H9 (cell line): Measurements from ENCODE around the gene OPN1SW. TPM values are rescaled to one million over a fixed set of nuclear protein-coding genes. Genes with fewer than 3 reads are reported as not detected.

Experiments
- DNase-seq: peaks from one replicate; pipeline ENCODE4 v3.0.0-alpha.2; 2017
- H2AFZ ChIP-seq: one replicate; pipeline ENCODE4 v1.6.1; 2013; ENCODE audit warnings: mild to moderate bottlenecking, low read length, control low read depth, moderate library complexity
- H2AK5ac ChIP-seq: 2 replicates; pipeline ENCODE4 v1.6.1; 2013; ENCODE audit warnings: low read length, control low read depth, mixed read lengths; ENCODE audit not compliant: insufficient read length
- H2BK120ac ChIP-seq: one replicate; pipeline ENCODE4 v1.6.1; 2013; ENCODE audit warnings: low read depth, mild to moderate bottlenecking, low read length, control low read depth, inconsistent platforms; ENCODE audit not compliant: poor library complexity, severe bottlenecking
- H2BK12ac ChIP-seq: 2 replicates; pipeline ENCODE4 v1.6.1; 2013; ENCODE audit warnings: low read length, control low read depth, mixed read lengths, low read depth; ENCODE audit not compliant: insufficient read length
- H2BK15ac ChIP-seq: 2 replicates; pipeline ENCODE4 v1.6.1; 2013; ENCODE audit warnings: low read depth, low read length, control low read depth
- H2BK20ac ChIP-seq: one replicate; pipeline ENCODE4 v1.6.1; 2013; ENCODE audit warnings: low read depth, mild to moderate bottlenecking, low read length, control low read depth, inconsistent platforms; ENCODE audit not compliant: poor library complexity, severe bottlenecking
- H2BK5ac ChIP-seq: 2 replicates; pipeline ENCODE4 v1.6.1; 2013; ENCODE audit warnings: low read length, control low read depth, mixed read lengths; ENCODE audit not compliant: insufficient read length
- H3K14ac ChIP-seq: 2 replicates; pipeline ENCODE4 v1.6.1; 2013; ENCODE audit warnings: low read length, control low read depth; ENCODE audit not compliant: insufficient read depth
- H3K18ac ChIP-seq: 2 replicates; pipeline ENCODE4 v1.6.1; 2013; ENCODE audit warnings: low read depth, mild to moderate bottlenecking, mixed read lengths, low read length, control low read depth; ENCODE audit not compliant: insufficient read length
- H3K23ac ChIP-seq: 2 replicates; pipeline ENCODE4 v1.6.1; 2013; ENCODE audit warnings: low read length, control low read depth, mixed read lengths, low read depth; ENCODE audit not compliant: insufficient read length
- H3K23me2 ChIP-seq: 2 replicates; pipeline ENCODE4 v1.6.1; 2013; ENCODE audit warnings: low read depth, mild to moderate bottlenecking, mixed read lengths, low read length, control low read depth; ENCODE audit not compliant: insufficient read length, poor library complexity, severe bottlenecking
- H3K27ac ChIP-seq: 2 replicates; pipeline ENCODE4 v1.5.1; 2013; ENCODE audit warnings: low read length, control low read depth, mixed read lengths, low read depth; ENCODE audit not compliant: insufficient read length
- H3K27me3 ChIP-seq: 2 replicates; pipeline ENCODE4 v1.6.1; 2013; ENCODE audit warnings: low read length, control low read depth, inconsistent platforms; ENCODE audit not compliant: insufficient read depth
- H3K4ac ChIP-seq: 2 replicates; pipeline ENCODE4 v1.6.1; 2013; ENCODE audit warnings: low read depth, mild to moderate bottlenecking, control low read depth, inconsistent platforms, low read length, moderate library complexity
- H3K4me1 ChIP-seq: 2 replicates; pipeline ENCODE4 v1.6.1; 2013; ENCODE audit warnings: low read length, control low read depth, inconsistent platforms; ENCODE audit not compliant: insufficient read depth
- H3K4me2 ChIP-seq: 2 replicates; pipeline ENCODE4 v1.6.1; 2013; ENCODE audit warnings: low read length, control low read depth, mixed read lengths; ENCODE audit not compliant: insufficient read length, insufficient read depth
- H3K56ac ChIP-seq: 2 replicates; pipeline ENCODE4 v1.6.1; 2013; ENCODE audit warnings: low read depth, mild to moderate bottlenecking, mixed read lengths, low read length, control low read depth; ENCODE audit not compliant: insufficient read length
- H3K79me1 ChIP-seq: 2 replicates; pipeline ENCODE4 v1.6.1; 2013; ENCODE audit warnings: low read depth, mild to moderate bottlenecking, moderate library complexity, low read length, control low read depth, inconsistent platforms; ENCODE audit not compliant: insufficient read depth, poor library complexity, severe bottlenecking
- H3K79me2 ChIP-seq: 2 replicates; pipeline ENCODE4 v1.6.1; 2013; ENCODE audit warnings: low read length, control low read depth, inconsistent platforms; ENCODE audit not compliant: insufficient read depth
- H3K9ac ChIP-seq: 2 replicates; pipeline ENCODE4 v1.6.1; 2013; ENCODE audit warnings: low read length, control low read depth, mixed read lengths; ENCODE audit not compliant: insufficient read length; ENCODE audit errors: extremely low read depth
- H3K9me3 ChIP-seq: one replicate; pipeline ENCODE4 v1.6.1; 2013; ENCODE audit warnings: low read depth, low read length, inconsistent platforms; ENCODE audit not compliant: control insufficient read depth
- H3T11ph ChIP-seq: one replicate; pipeline ENCODE4 v1.6.1; 2013; ENCODE audit warnings: mild to moderate bottlenecking, low read length, control low read depth, inconsistent platforms
- H4K20me1 ChIP-seq: one replicate; pipeline ENCODE4 v1.6.1; 2013; ENCODE audit not compliant: control insufficient read depth, insufficient read length, insufficient read depth
- H4K5ac ChIP-seq: 2 replicates; pipeline ENCODE4 v1.6.1; 2013; ENCODE audit warnings: low read depth, mild to moderate bottlenecking, mixed read lengths, low read length, control low read depth; ENCODE audit not compliant: insufficient read length
- H4K8ac ChIP-seq: replicated peaks from 2 replicates; pipeline ENCODE4 v1.6.1; 2013; ENCODE audit warnings: low read length, control low read depth, mixed read lengths, low read depth; ENCODE audit not compliant: insufficient read length
- H4K91ac ChIP-seq: 2 replicates; pipeline ENCODE4 v1.6.1; 2013; ENCODE audit warnings: low read depth, mild to moderate bottlenecking, moderate library complexity, mixed read lengths, low read length, control low read depth; ENCODE audit not compliant: insufficient read length
- H3K27ac Mint-ChIP-seq, 3 experiments: 2 replicates in 2 of 3; 3 replicates in 1 of 3; pipeline ENCODE4 v1.8.0; 2020 to 2021; ENCODE audit warnings: mixed read lengths in 3 of 3, mild to moderate bottlenecking in 1 of 3, moderate library complexity in 1 of 3
- H3K27me3 Mint-ChIP-seq: 2 replicates; pipeline ENCODE4 v1.8.0; 2021; ENCODE audit warnings: low read depth, mild to moderate bottlenecking, moderate library complexity, mixed read lengths
- H3K36me3 Mint-ChIP-seq, 3 experiments: 2 replicates in 2 of 3; 3 replicates in 1 of 3; pipeline ENCODE4 v1.8.0; 2020 to 2021; ENCODE audit warnings: low read depth in 3 of 3, mixed read lengths in 3 of 3; ENCODE audit not compliant: insufficient read depth in 1 of 3
- H3K4me1 Mint-ChIP-seq, 2 experiments: 2 replicates each; pipeline ENCODE4 v1.8.0; 2020; ENCODE audit warnings: mixed read lengths in 2 of 2
- H3K4me3 Mint-ChIP-seq, 2 experiments: 2 replicates in 1 of 2; 3 replicates in 1 of 2; pipeline ENCODE4 v1.8.0; 2020 to 2021; ENCODE audit warnings: mild to moderate bottlenecking in 2 of 2, mixed read lengths in 2 of 2, moderate library complexity in 1 of 2
- H3K9me3 Mint-ChIP-seq, 2 experiments: 2 replicates in 1 of 2; 3 replicates in 1 of 2; pipeline ENCODE4 v1.8.0; 2020; ENCODE audit warnings: mild to moderate bottlenecking in 2 of 2, mixed read lengths in 2 of 2, moderate library complexity in 1 of 2
- CTCF ChIP-seq: fragments of 200-600 bp; sonication (generic); conservative IDR thresholded peaks from 3 replicates; pipeline ENCODE4 v1.8.0; 2021; ENCODE audit warnings: antibody characterized with exemption, mild to moderate bottlenecking
- WGBS: extraction: QIAGEN DNeasy Blood & Tissue Kit; methylation state at CpG from one replicate; pipeline ENCODE4 v1.1.7; 2013; ENCODE audit warnings: missing lambda C conversion rate, low lambda C conversion rate, mixed read lengths; ENCODE audit not compliant: insufficient read length; ENCODE audit errors: extremely low coverage; 5-methylcytosine and 5-hydroxymethylcytosine counted together
- total RNA-seq: library from RNA; stranded (reverse); gene quantifications from 2 replicates; pipeline ENCODE4 v1.2.1, GENCODE V29; 2021

OPN1SW gene
- total RNA-seq, 1 experiment from 2014 or later = not detected

GRCh38 chr7:128774029-128774689 is 1.4 kb downstream of the OPN1SW start:
- no peaks in the 10 kb centered on the region for H3K23me2 ChIP-seq
- H3K79me2 ChIP-seq = no peaks in the 10 kb centered on the region
- no peak overlapping the region for H3K9ac ChIP-seq
- H3K27me3 ChIP-seq = no peaks in the 10 kb centered on the region
- no peak overlapping the region for H3K14ac ChIP-seq
- no peak overlapping the region for H2BK15ac ChIP-seq
- no peaks in the 10 kb centered on the region for H3K9me3 ChIP-seq
- H3K27ac ChIP-seq = no peak overlapping the region
- peak overlapping the region; percentile 60 for H3K18ac ChIP-seq
- Mint-ChIP-seq H3K4me1 (no peaks in the 10 kb centered on the region), H3K9me3 (peaks cover 13 to 14% of the 10 kb centered on the region in 2 experiments), H3K4me3 (no peak overlapping the region), H3K27me3 (peaks cover 10% of the 10 kb centered on the region), H3K27ac (no peak overlapping the region; a peak in 1 of 7 replicates), H3K36me3 (peaks cover 35 to 49% (median 47%) of the 10 kb centered on the region in 3 experiments)
- no peak overlapping the region for H2BK12ac ChIP-seq
- no peak for DNase-seq
- no peak overlapping the region for H2BK120ac ChIP-seq
- H4K91ac ChIP-seq = no peak overlapping the region
- H3T11ph ChIP-seq = no peak overlapping the region
- H3K4ac ChIP-seq = no peak overlapping the region
- no peak overlapping the region for H2BK5ac ChIP-seq
- no CpG with 5 or more reads among the region's 13 CpGs for WGBS
- no peak overlapping the region for H3K23ac ChIP-seq
- no peaks in the 10 kb centered on the region for H4K20me1 ChIP-seq
- no peak overlapping the region for H4K8ac ChIP-seq
- H3K4me2 ChIP-seq = no peak overlapping the region
- H2BK20ac ChIP-seq = no peak overlapping the region
- no peaks in the 10 kb centered on the region for H3K4me1 ChIP-seq
- H3K56ac ChIP-seq = no peak overlapping the region
- no peak overlapping the region for H4K5ac ChIP-seq
- H2AFZ ChIP-seq = no peak overlapping the region
- TF ChIP-seq CTCF = no peak
- H2AK5ac ChIP-seq = no peak overlapping the region
- H3K79me1 ChIP-seq = no peaks in the 10 kb centered on the region
